HepG2 (cell line): ENCODE measurements around the gene STIM1. TPM values are rescaled to one million over a fixed set of nuclear protein-coding genes. Genes with fewer than 3 reads are reported as not detected.

ENCODE experiments used
- ATAC-seq: fragments of 200-7000 bp; cut with Tn5 transposase; 3 replicates; pipeline ENCODE4 v1.9.1; 2020; ENCODE audit warnings: mild to moderate bottlenecking, moderate library complexity
- BruUV-seq: library from RNA; stranded (reverse); fragments of 400-500 nt; replicated peaks from 2 replicates; lab custom pipeline; 2021; lab: Mats Ljungman, UMichigan
- CTCF ChIA-PET: fragments of 300-600 bp; formaldehyde crosslinking; extraction: SDS; loops from one replicate; lab custom pipeline; 2021; ENCODE audit warnings: low total read pairs, inconsistent platforms, low intra/inter-chr PET ratio; lab: Yijun Ruan, JAX
- POLR2A ChIA-PET: fragments of 350-600 bp; sonication (Branson Sonifier 250); formaldehyde crosslinking; loops from one replicate; lab custom pipeline; 2020; ENCODE audit warnings: antibody characterized with exemption, inconsistent platforms; lab: Yijun Ruan, JAX
- DNase-seq: peaks from one replicate; pipeline ENCODE4 v3.0.0-alpha.2; 2015; ENCODE audit warnings: low spot score
- FAIRE-seq: peaks from 3 replicates; lab custom pipeline; 2011; peaks lifted over from hg19 to GRCh38; lab: Jason Lieb, UNC
- H2AFZ ChIP-seq: one replicate; pipeline ENCODE4 v1.6.1; 2011; ENCODE audit warnings: low read length, inconsistent platforms
- H3K27ac ChIP-seq: fragments of 300-600 bp; 3 replicates; pipeline ENCODE4 v1.8.0; 2011; ENCODE audit warnings: mixed run types, mild to moderate bottlenecking, mixed read lengths, low read length, inconsistent platforms; ENCODE audit not compliant: insufficient read depth; ENCODE audit errors: extremely low read length
- H3K27me3 ChIP-seq, 2 experiments: fragments of 200-600 bp in 1 of 2; 2 replicates in 1 of 2; 3 replicates in 1 of 2; pipeline versions ENCODE4 v1.6.0 to v1.8.0; 2011; ENCODE audit warnings: low read length in 2 of 2, mild to moderate bottlenecking in 2 of 2, moderate library complexity in 2 of 2, inconsistent platforms in 1 of 2; ENCODE audit not compliant: insufficient read depth in 2 of 2, control insufficient read depth in 1 of 2
- H3K36me3 ChIP-seq, 2 experiments: fragments of 200-600 bp in 1 of 2; replicated peaks in 1 of 2; 2 replicates in 1 of 2; 3 replicates in 1 of 2; pipeline versions ENCODE4 v1.5.1 to v1.8.0; 2011; ENCODE audit warnings: low read length in 2 of 2, inconsistent platforms in 1 of 2; ENCODE audit not compliant: insufficient read depth in 2 of 2, control insufficient read depth in 1 of 2
- H3K4me1 ChIP-seq: 2 replicates; pipeline ENCODE4 v1.5.1; 2012; ENCODE audit warnings: low read length, inconsistent platforms; ENCODE audit not compliant: insufficient read depth
- H3K4me2 ChIP-seq: 2 replicates; pipeline ENCODE4 v1.6.0; 2011; ENCODE audit warnings: low read depth, low read length, inconsistent platforms
- H3K4me3 ChIP-seq, 3 experiments: fragments of 200-600 bp in 1 of 3; sonication (generic), shearing (Covaris generic) in 1 of 3; replicated peaks in 1 of 3; 2 replicates each; pipeline ENCODE4 v1.5.1; 2011 to 2016; ENCODE audit warnings: low read length in 3 of 3, inconsistent platforms in 2 of 3, low read depth in 2 of 3, mild to moderate bottlenecking in 2 of 3, control low read depth in 1 of 3, mixed read lengths in 1 of 3; ENCODE audit not compliant: insufficient read depth in 1 of 3
- H3K79me2 ChIP-seq: one replicate; pipeline ENCODE4 v1.6.1; 2011; ENCODE audit warnings: low read length, inconsistent platforms; ENCODE audit not compliant: insufficient read depth
- H3K9ac ChIP-seq: 2 replicates; pipeline ENCODE4 v1.6.0; 2011; ENCODE audit warnings: mild to moderate bottlenecking, low read depth, low read length, inconsistent platforms; ENCODE audit not compliant: insufficient read depth
- H3K9me3 ChIP-seq: 2 replicates; pipeline ENCODE4 v1.5.1; 2012; ENCODE audit warnings: mild to moderate bottlenecking, low read length
- H4K20me1 ChIP-seq: 2 replicates; pipeline ENCODE4 v1.6.0; 2011; ENCODE audit warnings: inconsistent platforms, mild to moderate bottlenecking, low read length, moderate library complexity; ENCODE audit not compliant: insufficient read depth
- CEBPB ChIP-seq: IDR thresholded peaks from 2 replicates; pipeline ENCODE4 v1.6.1; 2011; ENCODE audit warnings: low read depth, low read length, improper control_type of control experiment, borderline replicate concordance
- KDM1A ChIP-seq: IDR thresholded peaks from 2 replicates; pipeline ENCODE4 v1.6.1; 2016; ENCODE audit warnings: missing compliant biosample characterization
- MBNL3 ChIP-seq: fragments of 250-450 bp; sonication (Bioruptor Pico); conservative IDR thresholded peaks from 2 replicates; pipeline ENCODE4 v1.8.0; 2022; ENCODE audit warnings: mild to moderate bottlenecking, inconsistent platforms
- ZNF20 ChIP-seq: sonication (generic); formaldehyde crosslinking; IDR thresholded peaks from 2 replicates; pipeline ENCODE4 v1.4.0; 2020; ENCODE audit warnings: mild to moderate bottlenecking, moderate library complexity, missing genetic modification reagents
- ZNF251 ChIP-seq: sonication (generic); formaldehyde crosslinking; IDR thresholded peaks from 2 replicates; pipeline ENCODE4 v1.9.0; 2021; ENCODE audit warnings: mild to moderate bottlenecking, missing genetic modification reagents
- ZNF432 ChIP-seq: sonication (generic); formaldehyde crosslinking; IDR thresholded peaks from 2 replicates; pipeline ENCODE4 v1.5.0; 2020; ENCODE audit warnings: missing genetic modification reagents, mild to moderate bottlenecking, borderline replicate concordance
- ZNF496 ChIP-seq: sonication (generic); formaldehyde crosslinking; IDR thresholded peaks from 2 replicates; pipeline ENCODE4 v1.8.1; 2023; ENCODE audit warnings: mild to moderate bottlenecking, moderate library complexity, missing genetic modification reagents; ENCODE audit not compliant: insufficient replicate concordance
- ZSCAN21 ChIP-seq: sonication (generic); formaldehyde crosslinking; IDR thresholded peaks from 2 replicates; pipeline ENCODE4 v1.8.0; 2022; ENCODE audit warnings: mild to moderate bottlenecking, missing genetic modification reagents, moderate library complexity, borderline replicate concordance
- WGBS: methylation state at CpG from one replicate; pipeline ENCODE4 v1.1.6; 2017; ENCODE audit warnings: low lambda C conversion rate; 5-methylcytosine and 5-hydroxymethylcytosine counted together
- in situ Hi-C: cut with HindIII; loops from 2 replicates; pipeline ENCODE4 v1.10.0; 2017; ENCODE audit warnings: low pct_unique_long_range_greater_than_20kb; ENCODE audit not compliant: extremely low pct_ligation_motif_present
- intact Hi-C: fragments of 100-400 bp; cut with micrococcal nuclease; formaldehyde crosslinking; loops from one replicate; pipeline ENCODE4 v1.10.0; 2022; ENCODE audit not compliant: unreplicated experiment
- polyA plus RNA-seq, 8 experiments: library from polyadenylated mRNA; depleted of rRNA in 3 of 8; stranded (reverse) in 7 of 8; unstranded in 1 of 8; fragments of >200 nt; fragmentation: Illumina TruSeq in 4 of 8; extraction: Trizol in 4 of 8; gene quantifications; 2 replicates each; pipeline versions ENCODE4 v1.2.1 to v1.2.3, GENCODE V29; 2011 to 2016; ENCODE audit warnings: low read depth in 4 of 8, missing spikeins in 1 of 8, mixed read lengths in 1 of 8; ENCODE audit not compliant: insufficient read depth in 1 of 8
- total RNA-seq, 5 experiments: library from RNA; depleted of rRNA; stranded (reverse); fragments of >200 nt; fragmentation: Illumina TruSeq; extraction: Trizol; gene quantifications; 2 replicates each; pipeline ENCODE4 v1.2.3, GENCODE V29; 2016; ENCODE audit warnings: low read depth in 1 of 5
- TF ChIP-seq, protein P1 (sequence below): IDR thresholded peaks from 2 replicates; pipeline ENCODE4 v1.6.1; 2016; ENCODE audit warnings: low read depth
- TF ChIP-seq, protein P2 (sequence below): sonication (generic); formaldehyde crosslinking; IDR thresholded peaks from 2 replicates; pipeline ENCODE4 v1.5.0; 2020; ENCODE audit warnings: missing genetic modification reagents
- TF ChIP-seq, protein P3 (sequence below): sonication (generic); formaldehyde crosslinking; IDR thresholded peaks from 2 replicates; pipeline ENCODE4; 2020; ENCODE audit warnings: missing genetic modification reagents, mild to moderate bottlenecking, borderline replicate concordance

Gene STIM1
- total and polyA plus RNA-seq, 2 of the 13 experiments (the other 11 are each of a cell fraction or from before 2014, with no cell fraction given) = 19.2 to 28.5 TPM

DNA sequence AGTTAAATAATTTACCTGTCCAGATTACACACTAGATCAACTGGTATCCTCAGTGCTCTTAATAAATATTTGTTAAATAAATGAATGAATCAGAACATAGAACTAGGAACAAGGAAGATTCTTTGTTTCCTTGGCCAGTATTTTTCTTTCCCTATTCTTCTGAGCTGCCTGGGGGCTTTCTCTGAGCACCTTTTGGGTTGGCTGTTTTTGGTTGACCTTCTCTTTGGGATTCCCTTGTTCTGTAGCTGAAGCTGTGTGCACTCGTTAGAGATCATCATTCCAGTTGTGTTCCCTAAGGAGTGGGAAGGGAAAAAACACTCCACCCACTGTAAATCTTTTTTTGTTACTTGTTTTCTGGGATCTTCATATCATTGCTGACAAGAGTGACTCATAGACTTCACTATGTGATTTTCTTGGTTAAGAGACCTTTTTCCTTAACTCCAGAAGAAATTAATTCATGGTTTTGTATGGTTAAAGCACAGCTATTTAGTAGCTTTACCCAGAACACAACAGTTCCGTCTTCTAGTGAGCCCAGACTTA lies 84.3 kb downstream of the STIM1 start:
- Histone ChIP-seq H3K4me3 (no peak overlapping the region), H4K20me1 (no peaks in the 10 kb centered on the region), H3K4me1 (peaks cover 42% of the 10 kb centered on the region), H3K27me3 (no peaks in the 10 kb centered on the region), H2AFZ (no peak overlapping the region), H3K9ac (no peak overlapping the region), H3K79me2 (peaks cover 10% of the 10 kb centered on the region), H3K36me3 (0 out of 5 replicates have a peak, but pooled peaks cover 0 to 1% of the 10 kb centered on the region in 2 experiments), H3K4me2 (no peak overlapping the region), H3K9me3 (no peaks in the 10 kb centered on the region), H3K27ac (no peak overlapping the region)
- WGBS = 91% methylated on average over 2 of the region's 2 CpGs
- no peak for ATAC-seq
- intact Hi-C loops (loop anchor here (5.0 kb wide), 1 partner anchor 82 kb away; the partner anchor contains the start of gene STIM1), in situ Hi-C loops (no loop called here)
- no TSS peak for BruUV-seq
- no peak for FAIRE-seq
- CTCF ChIA-PET = no interaction called here
- DNase-seq = no peak
- POLR2A ChIA-PET = no interaction called here
- TF ChIP-seq ZNF496 (CRISPR knock-in tag) (no peak), ZNF432 (CRISPR knock-in tag) (no peak), ZSCAN21 (CRISPR knock-in tag) (no peak), MBNL3 (CRISPR knock-in tag) (no peak), ZNF20 (CRISPR knock-in tag) (no peak), ZNF251 (CRISPR knock-in tag) (no peak), CEBPB (no peak), KDM1A (no peak)
- TF ChIP-seq, protein P1, sequence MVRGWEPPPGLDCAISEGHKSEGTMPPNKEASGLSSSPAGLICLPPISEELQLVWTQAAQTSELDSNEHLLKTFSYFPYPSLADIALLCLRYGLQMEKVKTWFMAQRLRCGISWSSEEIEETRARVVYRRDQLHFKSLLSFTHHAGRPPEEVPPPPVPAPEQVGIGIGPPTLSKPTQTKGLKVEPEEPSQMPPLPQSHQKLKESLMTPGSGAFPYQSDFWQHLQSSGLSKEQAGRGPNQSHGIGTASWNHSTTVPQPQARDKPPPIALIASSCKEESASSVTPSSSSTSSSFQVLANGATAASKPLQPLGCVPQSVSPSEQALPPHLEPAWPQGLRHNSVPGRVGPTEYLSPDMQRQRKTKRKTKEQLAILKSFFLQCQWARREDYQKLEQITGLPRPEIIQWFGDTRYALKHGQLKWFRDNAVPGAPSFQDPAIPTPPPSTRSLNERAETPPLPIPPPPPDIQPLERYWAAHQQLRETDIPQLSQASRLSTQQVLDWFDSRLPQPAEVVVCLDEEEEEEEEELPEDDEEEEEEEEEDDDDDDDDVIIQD (CRISPR knock-in tag) = no peak
- TF ChIP-seq, protein P2, sequence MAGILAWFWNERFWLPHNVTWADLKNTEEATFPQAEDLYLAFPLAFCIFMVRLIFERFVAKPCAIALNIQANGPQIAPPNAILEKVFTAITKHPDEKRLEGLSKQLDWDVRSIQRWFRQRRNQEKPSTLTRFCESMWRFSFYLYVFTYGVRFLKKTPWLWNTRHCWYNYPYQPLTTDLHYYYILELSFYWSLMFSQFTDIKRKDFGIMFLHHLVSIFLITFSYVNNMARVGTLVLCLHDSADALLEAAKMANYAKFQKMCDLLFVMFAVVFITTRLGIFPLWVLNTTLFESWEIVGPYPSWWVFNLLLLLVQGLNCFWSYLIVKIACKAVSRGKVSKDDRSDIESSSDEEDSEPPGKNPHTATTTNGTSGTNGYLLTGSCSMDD (CRISPR knock-in tag) = no peak
- TF ChIP-seq, protein P3, sequence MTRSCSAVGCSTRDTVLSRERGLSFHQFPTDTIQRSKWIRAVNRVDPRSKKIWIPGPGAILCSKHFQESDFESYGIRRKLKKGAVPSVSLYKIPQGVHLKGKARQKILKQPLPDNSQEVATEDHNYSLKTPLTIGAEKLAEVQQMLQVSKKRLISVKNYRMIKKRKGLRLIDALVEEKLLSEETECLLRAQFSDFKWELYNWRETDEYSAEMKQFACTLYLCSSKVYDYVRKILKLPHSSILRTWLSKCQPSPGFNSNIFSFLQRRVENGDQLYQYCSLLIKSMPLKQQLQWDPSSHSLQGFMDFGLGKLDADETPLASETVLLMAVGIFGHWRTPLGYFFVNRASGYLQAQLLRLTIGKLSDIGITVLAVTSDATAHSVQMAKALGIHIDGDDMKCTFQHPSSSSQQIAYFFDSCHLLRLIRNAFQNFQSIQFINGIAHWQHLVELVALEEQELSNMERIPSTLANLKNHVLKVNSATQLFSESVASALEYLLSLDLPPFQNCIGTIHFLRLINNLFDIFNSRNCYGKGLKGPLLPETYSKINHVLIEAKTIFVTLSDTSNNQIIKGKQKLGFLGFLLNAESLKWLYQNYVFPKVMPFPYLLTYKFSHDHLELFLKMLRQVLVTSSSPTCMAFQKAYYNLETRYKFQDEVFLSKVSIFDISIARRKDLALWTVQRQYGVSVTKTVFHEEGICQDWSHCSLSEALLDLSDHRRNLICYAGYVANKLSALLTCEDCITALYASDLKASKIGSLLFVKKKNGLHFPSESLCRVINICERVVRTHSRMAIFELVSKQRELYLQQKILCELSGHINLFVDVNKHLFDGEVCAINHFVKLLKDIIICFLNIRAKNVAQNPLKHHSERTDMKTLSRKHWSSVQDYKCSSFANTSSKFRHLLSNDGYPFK (CRISPR knock-in tag) = no peak
